DMS114 treated with DMSO at 0.1 percent for 48 hours (cell line): Measurements from ENCODE around the gene TTLL8.
"Not testable (repeated sequence)": the region's sequence is repeated elsewhere in the genome, so short reads cannot be mapped to it uniquely, and the experiment has no call there.

Experiments
- DNase-seq: peaks from one replicate; lab custom pipeline; 2025; ENCODE audit not compliant: unreplicated experiment; lab: John Stamatoyannopoulos, UW

TTLL8 gene

GRCh38 chr22:49992921-49993648 lies 65.0 kb downstream of the TTLL8 start:
- DNase-seq = no peak

DNA sequence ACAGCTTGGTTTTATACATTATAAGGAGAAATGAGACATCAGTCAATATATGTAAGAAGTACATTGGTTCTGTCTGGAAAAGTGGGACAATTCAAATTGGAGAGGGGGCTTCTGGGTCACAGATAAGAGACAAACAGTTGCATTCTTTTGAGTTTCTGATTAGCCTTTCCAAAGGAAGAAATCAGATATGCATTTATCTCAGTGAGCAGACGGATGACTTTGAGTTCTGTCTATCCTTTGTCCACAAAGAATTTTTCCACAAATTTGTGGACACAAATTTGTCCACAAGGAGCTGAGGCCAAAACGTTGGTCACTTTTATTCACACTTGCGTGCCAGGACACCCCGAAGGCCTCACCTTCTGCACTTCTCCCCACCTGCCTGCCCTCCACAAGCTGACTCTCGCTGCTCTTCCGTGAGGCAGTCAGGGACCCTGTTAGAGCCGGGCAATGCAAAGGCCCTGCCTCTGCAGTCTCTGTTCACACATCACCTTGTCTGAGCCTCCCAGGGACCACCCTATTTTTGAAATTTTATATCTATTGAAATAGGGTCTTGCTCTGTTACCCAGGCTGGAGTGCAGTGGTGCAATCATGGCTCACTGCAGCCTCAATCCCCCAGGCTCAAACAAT lies 66.1 kb downstream of the TTLL8 start:
- no peak for DNase-seq

GRCh38 chr22:49991167-49991566 lies 66.9 kb downstream of the TTLL8 start:
- DNase-seq = no peak

DNA sequence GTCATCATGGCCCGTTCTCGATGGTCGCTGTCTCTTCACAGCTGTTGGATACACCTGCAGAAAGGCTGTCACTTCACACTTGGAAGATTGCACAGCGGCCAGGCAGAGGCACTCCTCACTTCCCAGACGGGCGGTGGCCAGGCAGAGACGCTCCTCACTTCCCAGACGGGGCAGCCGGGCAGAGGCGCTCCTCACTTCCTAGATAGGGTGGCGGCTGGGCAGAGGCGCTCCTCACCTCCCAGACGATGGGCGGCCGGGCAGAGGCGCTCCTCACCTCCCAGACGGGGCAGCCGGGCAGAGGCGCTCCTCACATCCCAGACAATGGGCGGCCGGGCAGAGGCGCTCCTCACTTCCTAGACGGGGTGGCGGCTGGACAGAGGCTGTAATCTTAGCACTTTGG lies 68.3 kb downstream of the TTLL8 start:
- not testable (repeated sequence) for DNase-seq

DNA sequence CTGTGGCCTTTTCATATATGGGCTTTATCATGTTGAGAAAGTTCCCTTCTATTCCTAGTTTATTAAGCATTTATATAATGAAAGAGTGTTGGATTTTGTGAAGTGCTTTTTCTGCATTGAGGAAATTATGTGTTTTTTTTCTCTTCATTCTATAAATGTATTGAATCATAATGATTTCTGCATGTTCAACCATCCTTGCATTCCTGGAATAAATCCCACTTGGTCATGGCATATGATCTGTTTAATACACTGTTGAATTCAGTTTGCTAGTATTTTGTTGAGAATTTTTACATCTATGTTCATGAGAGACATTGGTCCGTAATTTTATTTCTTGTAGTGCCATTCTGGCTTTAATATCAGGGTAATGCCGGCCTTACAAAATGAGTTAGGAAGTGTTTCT lies 71.8 kb downstream of the TTLL8 start:
- DNase-seq = no peak

GRCh38 chr22:49983148-49984042 lies 74.7 kb downstream of the TTLL8 start:
- DNase-seq = no peak

- DNase-seq = not testable (repeated sequence)
Measured at GRCh38 chr22:49981799-49982198, 76.3 kb downstream of the TTLL8 start.

DNA sequence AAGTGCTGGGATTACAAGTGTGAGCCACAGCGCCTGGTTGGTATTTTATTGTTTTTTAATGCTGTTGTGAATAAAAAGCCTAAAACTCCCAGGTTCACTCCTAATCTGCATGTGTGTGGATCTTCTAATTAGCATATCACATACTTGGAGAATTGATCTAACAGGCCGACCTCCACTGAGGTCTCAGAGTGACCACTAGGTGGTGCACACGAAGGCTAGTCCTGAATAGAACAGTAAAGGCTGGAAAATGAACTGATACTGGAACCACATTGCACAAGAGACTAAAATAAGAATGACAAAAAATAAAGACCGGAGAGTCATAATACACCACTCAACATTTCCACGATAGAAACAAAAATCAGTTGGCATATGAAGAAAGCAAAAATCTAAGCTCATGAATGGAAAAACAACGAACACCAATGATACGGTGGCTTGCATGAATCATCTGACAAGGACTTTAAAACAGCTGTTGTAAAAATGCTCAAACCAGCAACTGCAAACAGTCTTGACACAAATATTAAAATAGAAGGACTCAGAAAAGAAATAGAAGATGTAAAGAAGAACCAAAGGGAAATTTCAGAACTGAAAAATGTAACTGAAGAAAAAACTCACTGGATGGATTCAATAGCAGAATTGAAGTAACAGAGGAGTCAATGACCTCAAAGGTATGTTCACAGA lies 78.4 kb downstream of the TTLL8 start:
- DNase-seq = no peak

- no peak for DNase-seq
Measured at GRCh38 chr22:49977578-49977977, 80.5 kb downstream of the TTLL8 start.

GRCh38 chr22:49976439-49977175 lies 81.5 kb downstream of the TTLL8 start:
- no peak for DNase-seq

- no peak for DNase-seq
Measured at GRCh38 chr22:49975543-49976389, 82.3 kb downstream of the TTLL8 start.

DNA sequence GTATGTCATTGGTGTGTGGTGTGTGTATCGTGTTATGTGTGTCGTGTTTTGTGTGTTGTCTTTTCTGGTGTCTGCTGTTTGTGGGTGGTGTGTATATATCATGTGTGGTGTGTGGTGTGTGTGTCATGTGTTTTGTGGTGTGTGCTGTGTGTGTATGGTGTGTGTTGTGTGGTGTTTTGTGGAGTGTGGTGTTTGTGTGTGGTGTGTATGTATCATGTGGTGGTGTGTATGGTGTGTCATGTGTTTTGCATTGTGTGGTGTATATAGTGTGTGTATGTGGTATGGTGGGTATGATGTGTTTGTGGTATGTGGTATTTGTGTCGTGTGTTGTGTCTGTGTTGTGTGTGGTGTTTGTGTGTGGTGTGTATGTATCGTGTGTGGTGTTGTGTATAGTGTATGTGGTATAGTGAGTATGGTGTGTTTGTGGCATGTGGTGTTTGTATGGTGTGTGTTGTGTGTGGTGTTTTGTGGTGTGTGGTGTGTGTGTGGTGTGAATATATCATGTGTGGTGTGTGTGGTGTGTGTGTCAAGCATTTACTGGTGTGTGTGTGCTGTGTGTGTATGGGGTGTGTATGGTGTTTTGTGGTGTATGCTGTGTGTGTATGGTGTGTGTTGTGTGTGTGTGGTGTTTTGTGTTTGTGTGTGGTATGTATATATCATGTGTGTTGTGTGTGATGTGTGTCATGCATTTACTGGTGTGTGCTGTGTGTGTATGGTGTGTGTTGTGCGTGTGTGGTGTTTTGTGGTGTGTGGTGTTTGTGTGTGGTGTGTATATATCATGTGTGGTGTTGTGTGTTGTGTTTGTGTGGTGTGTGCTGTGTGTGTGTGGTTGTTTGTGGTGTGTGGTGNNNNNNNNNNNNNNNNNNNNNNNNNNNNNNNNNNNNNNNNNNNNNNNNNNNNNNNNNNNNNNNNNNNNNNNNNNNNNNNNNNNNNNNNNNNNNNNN lies 84.8 kb downstream of the TTLL8 start:
- DNase-seq = no peak

GRCh38 chr22:49972163-49973017 lies 85.7 kb downstream of the TTLL8 start:
- no peak for DNase-seq

GRCh38 chr22:49971232-49972162 lies 86.6 kb downstream of the TTLL8 start:
- DNase-seq = no peak

DNA sequence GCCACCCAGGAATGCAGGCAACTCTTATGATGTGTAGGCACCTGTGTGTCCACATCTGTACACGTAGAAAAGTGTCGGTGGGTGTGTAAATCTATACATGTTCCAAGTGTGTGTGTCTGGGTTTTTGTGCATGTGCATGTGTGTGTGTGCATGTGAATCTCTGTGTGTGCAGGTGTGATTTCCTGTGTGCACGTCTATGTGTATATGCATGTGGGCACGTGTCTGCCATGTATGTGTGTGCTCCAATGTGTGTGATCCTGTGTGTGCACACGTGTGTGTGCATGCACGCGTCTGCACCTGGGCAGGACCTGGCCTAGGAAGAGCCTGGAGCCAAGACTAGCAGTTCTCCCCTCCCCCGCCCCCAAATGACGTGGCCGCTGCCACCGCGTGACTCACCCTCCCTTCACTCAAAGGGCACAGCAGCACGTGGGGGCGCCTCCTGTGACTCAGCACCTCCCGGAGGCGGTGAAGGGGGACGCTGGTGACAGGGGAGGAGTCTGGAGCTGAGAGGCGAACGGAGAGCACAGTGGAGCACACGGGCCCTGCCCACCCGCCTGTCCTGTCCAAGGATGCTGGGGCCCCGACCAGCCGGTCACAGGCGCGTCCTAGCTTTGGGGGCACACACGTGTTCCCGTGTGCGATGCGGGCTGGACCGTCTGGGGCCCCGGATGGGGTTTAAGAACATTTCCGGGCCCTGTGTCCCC lies 87.4 kb downstream of the TTLL8 start:
- no peak for DNase-seq
